GM10266 (cell line): ENCODE results near the gene ERC2.

ENCODE experiments used
- DNase-seq: peaks from one replicate; pipeline ENCODE4 v3.0.0; 2012; ENCODE audit errors: extremely low spot score
- CTCF ChIP-seq: IDR thresholded peaks from 2 replicates; pipeline ENCODE4 v1.5.1; 2012; ENCODE audit warnings: mild to moderate bottlenecking, low read depth; ENCODE audit not compliant: control insufficient read depth, insufficient read depth; ENCODE audit errors: missing control alignments

ERC2 gene

GRCh38 chr3:55882006-55882405, 586.3 kb downstream of the ERC2 start:
- no peak for DNase-seq
- no peak for TF ChIP-seq CTCF

- DNase-seq = no peak
- TF ChIP-seq CTCF = no peak
Observed at GRCh38 chr3:55880357-55880756, 587.9 kb downstream of the ERC2 start.

GRCh38 chr3:55879901-55880331, 588.4 kb downstream of the ERC2 start:
- TF ChIP-seq CTCF = no peak
- no peak for DNase-seq

- no peak for DNase-seq
- TF ChIP-seq CTCF = no peak
Observed at GRCh38 chr3:55877703-55878102, 590.6 kb downstream of the ERC2 start.

GRCh38 chr3:55876560-55876959, 591.7 kb downstream of the ERC2 start:
- DNase-seq = no peak
- TF ChIP-seq CTCF = no peak

GRCh38 chr3:55875113-55875512, 593.2 kb downstream of the ERC2 start:
- no peak for TF ChIP-seq CTCF
- DNase-seq = no peak

- TF ChIP-seq CTCF = no peak
- no peak for DNase-seq
Observed at GRCh38 chr3:55873523-55874254, 594.6 kb downstream of the ERC2 start.
